HEK293 (cell line): ENCODE data around the gene ZBTB8A.

Source experiments
- CTCF ChIA-PET: fragments of 350-600 bp; formaldehyde crosslinking; extraction: SDS; loops from one replicate; lab custom pipeline; 2021; ENCODE audit warnings: antibody characterized with exemption; lab: Yijun Ruan, JAX
- POLR2A ChIA-PET: fragments of 300-600 bp; formaldehyde crosslinking; extraction: SDS; loops from one replicate; lab custom pipeline; 2020; ENCODE audit warnings: antibody characterized with exemption, inconsistent platforms; lab: Yijun Ruan, JAX
- H3K27ac ChIP-seq: fragments of 200-500 bp; sonication (Bioruptor generic); 2 replicates; pipeline ENCODE4 v1.5.1; 2014; ENCODE audit warnings: low read depth, low read length, control low read depth, inconsistent platforms; ENCODE audit errors: extremely low read depth
- H3K36me3 ChIP-seq, 2 experiments: fragments of 200-500 bp in 1 of 2; sonication (Bioruptor generic) in 1 of 2; 1 replicate in 1 of 2; 2 replicates in 1 of 2; pipeline ENCODE4 v1.5.1; 2014 to 2017; ENCODE audit warnings: inconsistent platforms in 2 of 2, low read length in 2 of 2; ENCODE audit not compliant: control insufficient read depth in 2 of 2, insufficient read depth in 1 of 2
- H3K4me1 ChIP-seq: fragments of 200-500 bp; sonication (Bioruptor generic); 2 replicates; pipeline ENCODE4 v1.5.1; 2014; ENCODE audit warnings: mild to moderate bottlenecking, low read length, inconsistent platforms; ENCODE audit not compliant: control insufficient read depth, insufficient read depth
- H3K4me3 ChIP-seq: 2 replicates; pipeline ENCODE4 v1.5.1; 2011; ENCODE audit warnings: low read depth, mild to moderate bottlenecking, control low read depth, low read length, moderate library complexity
- H3K9me3 ChIP-seq: fragments of 200-500 bp; sonication (Bioruptor generic); 2 replicates; pipeline ENCODE4 v1.5.1; 2014; ENCODE audit warnings: low read depth, low read length, inconsistent platforms; ENCODE audit not compliant: control insufficient read depth, insufficient read depth
- KLF8 ChIP-seq: fragments of 450-650 bp; formaldehyde crosslinking; IDR thresholded peaks from 2 replicates; pipeline ENCODE4 v1.5.1; 2016; ENCODE audit warnings: missing biosample characterization, missing genetic modification characterization
- KLF9 ChIP-seq: fragments of 450-650 bp; formaldehyde crosslinking; IDR thresholded peaks from 2 replicates; pipeline ENCODE4 v1.5.1; 2016; ENCODE audit warnings: missing biosample characterization, missing genetic modification characterization, low read depth
- SCRT1 ChIP-seq: fragments of 450-650 bp; formaldehyde crosslinking; IDR thresholded peaks from 2 replicates; pipeline ENCODE4 v1.5.1; 2016; ENCODE audit warnings: missing biosample characterization, missing genetic modification characterization, borderline replicate concordance
- SCRT2 ChIP-seq: fragments of 450-650 bp; formaldehyde crosslinking; IDR thresholded peaks from 2 replicates; pipeline ENCODE4 v1.5.1; 2016; ENCODE audit warnings: missing biosample characterization, missing genetic modification characterization
- ZBTB17 ChIP-seq: fragments of 450-650 bp; formaldehyde crosslinking; IDR thresholded peaks from 2 replicates; pipeline ENCODE4 v1.5.1; 2016; ENCODE audit warnings: missing biosample characterization, missing genetic modification characterization
- ZBTB26 ChIP-seq: fragments of 450-650 bp; formaldehyde crosslinking; optimal IDR thresholded peaks from 2 replicates; pipeline ENCODE3; 2016; ENCODE audit warnings: missing biosample characterization, mild to moderate bottlenecking, missing genetic modification characterization
- ZFP41 ChIP-seq: fragments of 450-650 bp; formaldehyde crosslinking; IDR thresholded peaks from 2 replicates; pipeline ENCODE4 v1.5.1; 2016; ENCODE audit warnings: missing biosample characterization, missing genetic modification characterization, borderline replicate concordance
- ZNF112 ChIP-seq: fragments of 450-650 bp; formaldehyde crosslinking; IDR thresholded peaks from 2 replicates; pipeline ENCODE4 v1.5.0; 2017; ENCODE audit warnings: missing biosample characterization, missing genetic modification characterization
- ZNF155 ChIP-seq: fragments of 450-650 bp; formaldehyde crosslinking; IDR thresholded peaks from 2 replicates; pipeline ENCODE4 v1.5.1; 2016; ENCODE audit warnings: missing biosample characterization, missing genetic modification characterization
- ZNF280C ChIP-seq: fragments of 450-650 bp; formaldehyde crosslinking; IDR thresholded peaks from 2 replicates; pipeline ENCODE4 v1.5.1; 2016; ENCODE audit warnings: missing biosample characterization, missing genetic modification characterization
- ZNF280D ChIP-seq: fragments of 450-650 bp; formaldehyde crosslinking; IDR thresholded peaks from 2 replicates; pipeline ENCODE4 v1.5.1; 2016; ENCODE audit warnings: missing biosample characterization, missing genetic modification characterization
- ZNF521 ChIP-seq: fragments of 450-650 bp; formaldehyde crosslinking; IDR thresholded peaks from 2 replicates; pipeline ENCODE4 v1.5.1; 2017; ENCODE audit warnings: missing biosample characterization, mild to moderate bottlenecking, missing genetic modification characterization
- ZNF600 ChIP-seq: fragments of 450-650 bp; formaldehyde crosslinking; IDR thresholded peaks from 2 replicates; pipeline ENCODE4 v1.5.1; 2016; ENCODE audit warnings: missing biosample characterization, missing genetic modification characterization
- ZSCAN23 ChIP-seq: fragments of 450-650 bp; formaldehyde crosslinking; IDR thresholded peaks from 2 replicates; pipeline ENCODE4 v1.5.1; 2016; ENCODE audit warnings: missing biosample characterization, missing genetic modification characterization
- TF ChIP-seq, protein P1 (sequence below): IDR thresholded peaks from 2 replicates; pipeline ENCODE4 v1.6.1; 2011; ENCODE audit warnings: mild to moderate bottlenecking, low read depth, low read length, borderline replicate concordance
- TF ChIP-seq, protein P2 (sequence below): fragments of 450-650 bp; formaldehyde crosslinking; IDR thresholded peaks from 2 replicates; pipeline ENCODE4 v1.5.1; 2016; ENCODE audit warnings: missing biosample characterization, missing genetic modification characterization
- TF ChIP-seq, protein P3 (sequence below): fragments of 450-650 bp; formaldehyde crosslinking; IDR thresholded peaks from 2 replicates; pipeline ENCODE4 v1.5.1; 2017; ENCODE audit warnings: missing biosample characterization, missing genetic modification characterization
- TF ChIP-seq, protein P4 (sequence below): fragments of 450-650 bp; formaldehyde crosslinking; IDR thresholded peaks from 2 replicates; pipeline ENCODE4; 2016; ENCODE audit warnings: missing biosample characterization, missing genetic modification characterization

Gene ZBTB8A

DNA sequence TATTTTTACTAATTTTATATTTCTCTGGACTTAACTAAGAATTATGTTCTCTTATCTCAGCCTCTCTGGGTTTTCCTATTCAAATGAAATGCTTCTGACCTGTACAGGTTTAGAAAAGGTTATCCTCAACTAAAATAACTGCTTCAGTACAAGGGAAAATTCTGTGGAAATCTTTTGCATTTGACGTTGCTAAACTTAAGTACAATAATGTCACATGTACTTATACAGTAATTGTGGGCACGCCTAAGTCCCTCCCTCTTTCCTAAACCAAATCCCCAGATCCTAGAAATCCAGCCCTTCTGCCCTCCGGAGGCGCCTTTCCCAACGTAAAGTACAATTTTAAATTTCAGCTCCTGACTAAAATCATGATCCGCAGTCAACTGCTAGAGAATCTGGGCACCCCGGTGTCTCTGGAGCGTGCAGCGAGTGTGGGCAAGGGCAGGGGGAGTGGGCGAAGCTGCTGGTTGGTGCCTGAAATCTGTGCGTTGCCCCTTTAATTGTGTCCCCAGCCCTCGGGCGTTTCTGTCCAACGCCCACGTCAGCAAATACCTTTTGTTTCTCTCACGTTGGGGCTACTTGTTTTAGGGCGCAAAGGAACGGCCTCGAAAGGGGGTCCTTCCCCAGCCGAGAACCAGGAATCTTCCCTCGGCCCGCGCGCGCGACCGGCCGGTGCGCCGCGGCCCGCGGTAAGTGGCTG lies at the start of gene ZBTB8A (continued):
- TF ChIP-seq, protein P1, sequence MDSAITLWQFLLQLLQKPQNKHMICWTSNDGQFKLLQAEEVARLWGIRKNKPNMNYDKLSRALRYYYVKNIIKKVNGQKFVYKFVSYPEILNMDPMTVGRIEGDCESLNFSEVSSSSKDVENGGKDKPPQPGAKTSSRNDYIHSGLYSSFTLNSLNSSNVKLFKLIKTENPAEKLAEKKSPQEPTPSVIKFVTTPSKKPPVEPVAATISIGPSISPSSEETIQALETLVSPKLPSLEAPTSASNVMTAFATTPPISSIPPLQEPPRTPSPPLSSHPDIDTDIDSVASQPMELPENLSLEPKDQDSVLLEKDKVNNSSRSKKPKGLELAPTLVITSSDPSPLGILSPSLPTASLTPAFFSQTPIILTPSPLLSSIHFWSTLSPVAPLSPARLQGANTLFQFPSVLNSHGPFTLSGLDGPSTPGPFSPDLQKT: no peak
- TF ChIP-seq KLF9 (tag by site-specific recombination) (no peak), ZNF112 (tag by site-specific recombination) (no peak), KLF8 (tag by site-specific recombination) (peak; percentile 68; the same call in 1 of the 2 replicates), ZBTB26 (tag by site-specific recombination) (peak; percentile 40)
- TF ChIP-seq, protein P2, sequence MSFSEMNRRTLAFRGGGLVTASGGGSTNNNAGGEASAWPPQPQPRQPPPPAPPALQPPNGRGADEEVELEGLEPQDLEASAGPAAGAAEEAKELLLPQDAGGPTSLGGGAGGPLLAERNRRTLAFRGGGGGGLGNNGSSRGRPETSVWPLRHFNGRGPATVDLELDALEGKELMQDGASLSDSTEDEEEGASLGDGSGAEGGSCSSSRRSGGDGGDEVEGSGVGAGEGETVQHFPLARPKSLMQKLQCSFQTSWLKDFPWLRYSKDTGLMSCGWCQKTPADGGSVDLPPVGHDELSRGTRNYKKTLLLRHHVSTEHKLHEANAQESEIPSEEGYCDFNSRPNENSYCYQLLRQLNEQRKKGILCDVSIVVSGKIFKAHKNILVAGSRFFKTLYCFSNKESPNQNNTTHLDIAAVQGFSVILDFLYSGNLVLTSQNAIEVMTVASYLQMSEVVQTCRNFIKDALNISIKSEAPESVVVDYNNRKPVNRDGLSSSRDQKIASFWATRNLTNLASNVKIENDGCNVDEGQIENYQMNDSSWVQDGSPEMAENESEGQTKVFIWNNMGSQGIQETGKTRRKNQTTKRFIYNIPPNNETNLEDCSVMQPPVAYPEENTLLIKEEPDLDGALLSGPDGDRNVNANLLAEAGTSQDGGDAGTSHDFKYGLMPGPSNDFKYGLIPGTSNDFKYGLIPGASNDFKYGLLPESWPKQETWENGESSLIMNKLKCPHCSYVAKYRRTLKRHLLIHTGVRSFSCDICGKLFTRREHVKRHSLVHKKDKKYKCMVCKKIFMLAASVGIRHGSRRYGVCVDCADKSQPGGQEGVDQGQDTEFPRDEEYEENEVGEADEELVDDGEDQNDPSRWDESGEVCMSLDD (tag by site-specific recombination): peak; percentile 52
- TF ChIP-seq, protein P3, sequence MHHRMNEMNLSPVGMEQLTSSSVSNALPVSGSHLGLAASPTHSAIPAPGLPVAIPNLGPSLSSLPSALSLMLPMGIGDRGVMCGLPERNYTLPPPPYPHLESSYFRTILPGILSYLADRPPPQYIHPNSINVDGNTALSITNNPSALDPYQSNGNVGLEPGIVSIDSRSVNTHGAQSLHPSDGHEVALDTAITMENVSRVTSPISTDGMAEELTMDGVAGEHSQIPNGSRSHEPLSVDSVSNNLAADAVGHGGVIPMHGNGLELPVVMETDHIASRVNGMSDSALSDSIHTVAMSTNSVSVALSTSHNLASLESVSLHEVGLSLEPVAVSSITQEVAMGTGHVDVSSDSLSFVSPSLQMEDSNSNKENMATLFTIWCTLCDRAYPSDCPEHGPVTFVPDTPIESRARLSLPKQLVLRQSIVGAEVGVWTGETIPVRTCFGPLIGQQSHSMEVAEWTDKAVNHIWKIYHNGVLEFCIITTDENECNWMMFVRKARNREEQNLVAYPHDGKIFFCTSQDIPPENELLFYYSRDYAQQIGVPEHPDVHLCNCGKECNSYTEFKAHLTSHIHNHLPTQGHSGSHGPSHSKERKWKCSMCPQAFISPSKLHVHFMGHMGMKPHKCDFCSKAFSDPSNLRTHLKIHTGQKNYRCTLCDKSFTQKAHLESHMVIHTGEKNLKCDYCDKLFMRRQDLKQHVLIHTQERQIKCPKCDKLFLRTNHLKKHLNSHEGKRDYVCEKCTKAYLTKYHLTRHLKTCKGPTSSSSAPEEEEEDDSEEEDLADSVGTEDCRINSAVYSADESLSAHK (tag by site-specific recombination): no peak

DNA sequence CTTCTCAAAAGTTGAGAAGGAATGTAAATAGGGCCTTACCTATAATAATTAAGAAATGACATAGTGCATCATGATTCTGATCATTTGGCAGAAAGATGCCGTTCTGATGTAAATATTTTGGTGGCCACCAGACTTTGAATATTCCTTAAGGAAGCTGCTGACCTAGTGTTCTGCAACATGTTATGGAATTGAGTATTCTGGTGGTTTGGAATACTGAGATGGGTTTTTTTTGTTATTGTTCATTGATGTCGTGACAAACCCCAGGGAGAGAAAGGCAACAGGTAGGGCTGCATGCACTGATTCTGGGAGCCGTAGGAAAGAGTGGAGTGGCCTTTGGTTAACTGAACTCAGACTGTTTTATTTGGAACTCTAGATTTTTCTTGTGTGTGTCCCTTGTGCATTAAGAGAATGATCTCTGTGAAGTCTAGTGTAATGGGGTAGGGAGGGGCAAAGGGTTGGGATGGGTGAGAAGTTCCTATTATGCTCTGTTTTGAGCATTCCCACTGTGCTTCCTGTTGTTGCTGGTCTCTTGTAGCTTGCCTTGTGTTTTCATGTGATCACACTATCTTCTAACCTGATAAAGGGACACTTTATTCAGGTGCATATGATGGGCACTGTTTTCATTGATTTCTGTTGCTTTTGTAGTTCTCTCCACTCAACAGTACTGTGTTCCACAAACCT lies 49.3 kb upstream of the ZBTB8A start:
- POLR2A ChIA-PET: no interaction called here
- TF ChIP-seq ZNF280D (no peak), ZNF600 (tag by site-specific recombination) (peak; percentile 91), ZNF155 (tag by site-specific recombination) (no peak), SCRT1 (tag by site-specific recombination) (peak; percentile 20; the same call in 1 of the 2 replicates), ZSCAN23 (tag by site-specific recombination) (no peak), ZNF521 (tag by site-specific recombination) (no peak), ZFP41 (tag by site-specific recombination) (no peak), SCRT2 (peak; percentile 68), ZBTB17 (tag by site-specific recombination) (no peak), ZNF280C (tag by site-specific recombination) (no peak)
- TF ChIP-seq, protein P4, sequence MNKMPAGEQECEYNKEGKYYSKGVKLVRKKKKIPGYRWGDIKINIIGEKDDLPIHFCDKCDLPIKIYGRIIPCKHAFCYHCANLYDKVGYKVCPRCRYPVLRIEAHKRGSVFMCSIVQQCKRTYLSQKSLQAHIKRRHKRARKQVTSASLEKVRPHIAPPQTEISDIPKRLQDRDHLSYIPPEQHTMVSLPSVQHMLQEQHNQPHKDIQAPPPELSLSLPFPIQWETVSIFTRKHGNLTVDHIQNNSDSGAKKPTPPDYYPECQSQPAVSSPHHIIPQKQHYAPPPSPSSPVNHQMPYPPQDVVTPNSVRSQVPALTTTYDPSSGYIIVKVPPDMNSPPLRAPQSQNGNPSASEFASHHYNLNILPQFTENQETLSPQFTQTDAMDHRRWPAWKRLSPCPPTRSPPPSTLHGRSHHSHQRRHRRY (tag by site-specific recombination): no peak
- Histone ChIP-seq H3K4me3 (no peak overlapping the region), H3K36me3 (peaks cover 0 to 10% of the 10 kb centered on the region in 2 experiments; a peak in 2 of 3 replicates), H3K27ac (no peak overlapping the region), H3K9me3 (no peaks in the 10 kb centered on the region), H3K4me1 (no peaks in the 10 kb centered on the region)
- CTCF ChIA-PET: interaction anchor here (0.6 kb wide), 1 partner anchor 183 kb away, joined by 4 read pairs; no protein-coding TSS in a partner anchor
